ENCODE measurements around the gene GSK3A.

GSK3A gene

DNA sequence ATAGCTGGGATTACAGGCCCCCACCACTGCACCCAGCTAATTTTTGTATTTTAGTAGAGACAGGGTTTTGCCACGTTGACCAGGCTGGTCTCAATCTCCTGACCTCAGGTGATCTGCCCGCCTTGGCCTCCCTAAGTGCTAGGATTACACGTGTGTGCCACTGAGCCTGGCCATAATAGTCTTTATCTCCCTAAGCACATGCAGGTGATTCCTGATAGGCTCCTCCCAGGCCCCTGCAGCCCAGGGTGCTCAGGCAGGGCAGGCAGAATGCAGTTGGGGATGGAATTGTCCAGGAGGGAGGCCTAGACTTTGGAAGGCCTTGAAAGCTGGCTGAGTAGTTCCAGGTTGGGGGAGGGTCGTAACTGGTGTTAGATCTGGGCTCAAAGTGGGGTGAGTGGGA is 13.8 kb downstream of the GSK3A start:
- DNase-seq (ENCODE audit: low spot score) = no peak

GRCh38 chr19:42226886-42227285 is 15.5 kb downstream of the GSK3A start:
- no peak for DNase-seq (ENCODE audit: low spot score)

GRCh38 chr19:42225718-42226292 is 16.6 kb downstream of the GSK3A start:
- DNase-seq (ENCODE audit: low spot score) = no peak

DNA sequence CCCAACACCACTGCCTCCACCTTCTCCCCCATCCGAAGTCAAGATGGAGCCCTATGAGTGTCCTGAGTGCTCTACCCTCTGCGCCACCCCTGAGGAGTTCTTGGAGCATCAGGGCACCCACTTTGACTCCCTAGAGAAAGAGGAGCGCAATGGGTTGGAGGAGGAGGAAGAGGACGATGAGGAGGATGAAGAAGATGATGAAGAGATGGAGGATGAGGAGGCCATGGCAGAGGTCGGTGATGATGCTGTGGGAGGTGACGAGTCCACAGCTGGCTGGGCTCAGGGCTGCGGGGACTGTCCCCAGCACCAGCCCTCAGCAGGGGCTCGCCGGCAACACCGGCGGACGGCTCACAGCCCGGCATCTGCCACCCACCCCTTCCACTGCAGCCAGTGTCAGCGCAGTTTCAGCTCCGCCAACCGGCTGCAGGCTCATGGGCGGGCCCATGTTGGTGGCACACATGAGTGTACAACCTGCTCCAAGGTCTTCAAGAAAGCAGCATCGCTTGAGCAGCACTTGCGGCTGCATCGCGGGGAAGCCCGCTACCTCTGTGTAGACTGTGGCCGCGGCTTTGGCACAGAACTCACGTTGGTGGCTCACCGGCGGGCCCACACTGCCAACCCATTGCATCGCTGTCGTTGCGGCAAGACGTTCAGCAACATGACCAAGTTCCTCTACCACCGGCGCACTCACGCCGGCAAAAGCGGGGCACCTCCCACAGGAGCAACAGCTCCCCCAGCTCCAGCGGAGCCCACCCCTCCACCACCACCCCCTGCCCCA is 17.3 kb downstream of the GSK3A start:
- no peak for DNase-seq (ENCODE audit: low spot score)

- DNase-seq (ENCODE audit: low spot score) = no peak
Observed at GRCh38 chr19:42220751-42221097, 21.7 kb downstream of the GSK3A start.

DNA sequence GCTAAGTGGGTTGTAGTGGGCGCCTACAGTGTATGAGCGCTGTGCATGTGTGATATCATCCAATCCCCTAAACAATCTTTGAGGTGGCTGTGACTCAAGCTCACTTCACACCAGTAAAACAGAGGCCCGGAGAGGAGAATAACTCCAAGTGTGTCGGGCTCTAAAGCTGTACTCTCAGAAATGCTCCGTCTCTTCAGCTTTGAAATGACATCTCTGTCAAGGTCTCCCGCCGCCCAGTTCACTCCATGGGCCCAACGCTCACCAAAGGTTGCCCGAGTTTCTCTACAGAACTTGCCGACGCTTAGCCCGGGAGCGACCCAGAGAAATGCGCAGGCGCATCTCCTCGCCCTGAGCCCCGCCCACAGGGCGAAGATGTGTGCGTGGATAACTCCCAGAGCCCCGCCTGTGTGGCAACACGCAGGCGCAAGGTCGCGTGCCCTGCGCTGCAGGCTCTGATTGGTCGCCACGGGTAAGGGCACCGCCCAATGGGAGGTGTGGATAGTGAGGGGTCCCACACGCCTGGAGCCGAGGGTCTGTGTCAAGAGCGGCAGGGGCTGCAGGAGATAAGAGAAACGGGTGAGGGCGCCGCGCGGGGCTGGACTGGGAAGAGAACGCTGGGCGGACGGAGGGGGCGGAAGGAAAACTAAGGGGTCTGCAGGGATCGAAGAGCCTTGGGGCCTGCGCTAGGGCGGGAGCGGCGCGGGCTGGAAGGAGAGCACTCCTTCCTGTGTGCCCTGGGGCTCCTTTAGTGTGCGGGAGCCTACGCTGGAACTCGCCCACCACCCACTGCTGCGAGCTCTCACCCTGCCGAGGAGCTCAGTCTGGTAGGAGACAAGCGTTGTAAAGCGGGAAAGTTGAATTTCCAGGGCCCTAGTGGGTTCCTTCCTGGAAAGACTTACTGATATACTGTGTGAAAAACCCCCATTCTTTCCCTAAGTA is 22.3 kb downstream of the GSK3A start, which contains the start of gene ZNF526:
ZNF526 (plus strand) TSS at position 501 of the 939 bp plus-strand sequence. CDS start 4,092 bp downstream, outside the sequence.
- peak; percentile 98 for DNase-seq (ENCODE audit: low spot score)

DNA sequence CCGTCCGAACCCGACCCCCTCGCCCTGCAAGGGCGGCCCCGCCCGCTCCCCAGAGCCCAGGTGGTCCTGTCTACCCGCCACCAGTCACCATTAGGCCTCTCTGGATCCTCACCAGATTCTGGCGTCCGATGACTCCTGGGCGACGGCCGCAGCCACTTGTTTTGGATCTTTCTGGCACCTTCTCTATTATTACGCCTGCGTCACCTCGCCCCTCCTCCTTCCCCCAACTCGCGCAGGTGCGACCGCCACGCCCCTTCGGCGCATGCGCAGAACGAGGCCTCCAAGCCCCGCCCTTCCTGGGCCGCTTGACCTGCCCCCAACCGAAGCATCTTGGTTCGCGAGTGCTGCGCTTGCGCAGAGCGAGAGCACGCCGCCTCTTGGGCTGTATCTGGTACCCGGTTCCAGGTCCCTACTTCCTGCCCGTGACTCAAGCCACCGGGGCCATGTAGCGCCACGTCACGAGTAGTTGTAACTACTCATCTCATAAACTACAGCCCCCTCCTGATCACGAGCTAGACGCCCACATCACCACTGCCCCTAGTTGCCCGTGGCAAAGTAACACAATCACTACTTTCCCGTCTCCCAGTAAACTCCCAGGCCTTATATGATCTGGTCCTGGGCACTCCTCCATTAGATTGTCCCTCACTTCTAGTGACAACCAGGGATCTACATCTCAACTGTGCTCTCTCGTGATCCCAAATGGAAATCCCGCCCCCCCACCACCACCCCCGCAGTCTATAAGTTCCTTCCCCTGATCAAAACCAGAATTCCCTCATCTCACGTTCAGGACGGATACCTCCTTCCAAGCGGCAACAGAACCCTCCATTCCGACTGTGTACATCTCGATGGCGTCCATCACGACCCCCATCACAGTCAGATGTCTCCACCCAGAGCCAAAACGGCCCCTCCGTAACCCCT is 24.6 kb downstream of the GSK3A start, which contains the start of gene DEDD2:
DEDD2 (minus strand) TSS at position 158 of the 918 bp plus-strand sequence. CDS start 670 bp downstream, outside the sequence.
- peak; percentile 92 for DNase-seq (ENCODE audit: low spot score)

DNA sequence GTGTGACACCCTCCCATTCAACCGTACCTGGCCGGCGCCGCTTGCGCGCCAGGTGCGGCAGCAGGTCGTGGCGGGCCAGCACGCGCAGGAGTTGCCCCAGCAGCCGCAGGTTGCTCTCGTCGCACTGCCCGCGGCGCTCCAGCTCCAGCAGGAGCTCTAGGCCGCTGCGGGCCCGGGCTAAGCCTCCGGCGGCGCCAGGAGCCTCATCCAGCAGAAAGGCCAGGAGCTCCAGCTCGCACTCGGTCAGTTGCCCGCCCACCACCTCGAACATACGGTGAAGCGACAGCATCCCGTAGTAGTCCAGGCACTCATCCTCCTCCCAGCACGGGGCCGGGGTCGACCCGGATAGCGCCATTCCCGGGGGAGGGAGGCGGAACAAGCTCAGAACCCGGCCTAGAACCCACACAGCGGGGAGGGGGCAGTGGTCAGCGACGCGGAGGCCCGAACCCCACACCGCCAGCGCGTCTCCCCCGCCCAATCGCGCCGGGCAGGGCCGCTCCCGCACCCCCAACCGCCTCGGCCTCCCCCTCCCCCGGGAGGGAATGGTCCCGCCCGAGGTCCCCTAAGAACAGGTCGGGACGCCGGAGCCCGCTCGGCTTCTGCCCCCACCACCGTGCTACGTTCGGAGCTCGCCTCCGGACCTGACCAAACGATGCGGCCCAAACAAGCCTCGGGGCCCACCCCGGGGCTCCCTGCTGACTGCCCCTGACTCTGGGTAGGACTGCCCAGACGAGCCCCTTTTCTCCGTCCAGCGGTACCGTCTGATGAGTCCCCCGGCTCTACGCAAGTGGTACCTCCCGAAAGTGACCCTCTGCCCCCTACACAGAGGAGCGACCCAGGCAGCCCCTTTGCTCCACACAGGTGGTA is 25.5 kb downstream of the GSK3A start:
- peak; percentile 37 for DNase-seq (ENCODE audit: low spot score)

- no peak for DNase-seq (ENCODE audit: low spot score)
Observed at GRCh38 chr19:42214810-42215485, 27.5 kb downstream of the GSK3A start.

DNA sequence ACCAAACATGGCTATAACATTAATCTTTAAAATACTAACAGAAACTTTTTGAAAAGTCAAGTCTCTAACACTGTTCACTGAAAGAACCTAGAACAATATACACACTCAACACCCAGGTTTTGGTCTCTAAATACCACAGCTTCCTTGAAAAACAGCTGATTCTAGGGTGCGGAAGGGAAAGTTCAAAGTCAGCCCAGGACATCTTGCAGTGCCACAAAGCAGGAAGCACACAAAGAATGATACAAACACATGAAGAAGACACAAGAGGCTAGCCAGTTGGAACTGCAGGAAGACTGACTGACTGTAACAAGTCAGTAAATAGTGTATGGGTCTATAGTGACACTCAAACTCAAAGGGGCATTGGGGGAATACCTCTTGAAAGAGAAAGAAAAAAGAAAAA is 29.5 kb downstream of the GSK3A start:
- no peak for DNase-seq (ENCODE audit: low spot score)

DNA sequence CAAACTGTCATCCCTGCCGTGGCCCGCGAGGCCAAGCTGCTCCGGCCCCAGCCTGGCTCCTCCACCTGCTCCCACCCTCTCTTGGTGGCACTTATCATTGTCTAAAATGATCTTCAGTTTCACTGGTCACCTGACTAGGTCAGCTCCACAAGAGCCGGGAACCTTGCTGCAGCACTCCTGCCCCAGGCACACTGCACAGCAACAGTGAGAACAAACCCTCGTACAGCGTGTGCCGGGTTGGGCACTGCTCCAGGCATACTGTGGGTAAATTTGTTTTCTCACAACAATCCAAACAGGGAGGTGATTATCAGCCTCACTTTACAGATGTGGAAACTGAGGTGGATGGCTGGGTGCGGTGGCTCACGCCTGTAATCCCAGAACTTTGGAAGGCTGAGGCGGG is 33.8 kb downstream of the GSK3A start:
- no peak for DNase-seq (ENCODE audit: low spot score)

- no peak for DNase-seq (ENCODE audit: low spot score)
Observed at GRCh38 chr19:42207767-42208271, 34.6 kb downstream of the GSK3A start.

DNA sequence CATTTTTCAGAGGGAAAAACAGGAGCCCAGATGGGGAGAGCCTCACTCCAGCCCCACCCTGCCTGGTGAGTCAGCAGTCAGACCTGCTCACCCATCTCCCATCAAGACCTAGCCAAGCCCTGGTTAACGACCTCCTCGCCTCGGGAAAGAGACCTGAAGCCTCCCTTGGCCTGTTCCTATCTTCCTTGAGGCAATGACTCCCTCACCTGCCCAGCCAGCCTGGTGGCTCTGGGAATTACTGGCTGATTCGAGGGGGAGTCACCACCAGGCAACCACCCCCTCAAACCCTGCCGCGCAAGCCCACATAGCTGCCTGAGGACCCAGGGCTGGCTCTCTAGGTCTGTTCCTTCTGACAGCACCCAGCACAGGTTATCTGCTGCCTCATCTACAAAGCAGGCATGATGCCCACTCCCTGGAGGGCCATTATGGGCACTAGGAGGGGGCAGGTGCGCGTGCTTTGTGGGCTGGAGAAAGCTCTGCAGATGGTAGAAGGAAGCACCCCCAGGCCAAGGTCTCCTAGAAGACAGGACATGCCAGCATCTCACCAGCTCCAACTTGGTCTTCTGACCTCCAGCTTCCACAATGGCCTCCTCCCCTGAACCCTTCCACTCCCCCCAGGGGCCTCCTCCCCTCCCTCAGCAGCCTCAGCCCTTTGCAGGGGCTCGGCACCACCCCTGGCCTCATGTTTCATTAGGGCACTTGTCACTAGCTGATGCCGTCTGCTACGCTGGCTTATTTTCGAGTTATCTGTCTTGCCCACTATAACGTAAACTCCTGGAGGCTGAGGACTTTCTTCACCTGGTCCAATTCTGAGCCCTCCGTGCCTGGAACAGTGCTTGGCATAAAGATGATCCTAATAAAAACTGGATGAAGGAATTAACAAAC is 35.3 kb downstream of the GSK3A start:
- DNase-seq (ENCODE audit: low spot score) = no peak

- no peak for DNase-seq (ENCODE audit: low spot score)
Observed at GRCh38 chr19:42204664-42205063, 37.7 kb downstream of the GSK3A start.

DNA sequence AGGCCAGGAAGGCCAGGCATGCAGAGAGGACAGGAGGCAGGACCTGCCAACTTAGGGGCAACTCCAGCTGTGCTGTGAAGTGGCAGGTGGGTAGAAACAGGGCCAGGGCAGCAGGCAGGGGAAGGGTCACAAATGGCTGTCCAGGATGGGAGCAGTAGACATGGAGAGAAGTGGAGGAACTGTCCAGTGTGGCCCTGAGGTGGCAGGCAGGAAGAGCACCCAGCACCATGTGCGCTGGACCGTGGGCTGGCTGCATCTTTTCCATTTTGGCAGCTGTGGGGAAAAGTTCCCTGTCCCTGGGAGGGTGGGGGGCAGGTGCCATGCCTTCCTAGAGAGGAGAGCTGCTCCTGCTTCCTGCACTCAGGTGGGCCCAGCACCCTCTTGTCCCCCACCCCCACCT is 38.7 kb downstream of the GSK3A start:
- no peak for DNase-seq (ENCODE audit: low spot score)

DNA sequence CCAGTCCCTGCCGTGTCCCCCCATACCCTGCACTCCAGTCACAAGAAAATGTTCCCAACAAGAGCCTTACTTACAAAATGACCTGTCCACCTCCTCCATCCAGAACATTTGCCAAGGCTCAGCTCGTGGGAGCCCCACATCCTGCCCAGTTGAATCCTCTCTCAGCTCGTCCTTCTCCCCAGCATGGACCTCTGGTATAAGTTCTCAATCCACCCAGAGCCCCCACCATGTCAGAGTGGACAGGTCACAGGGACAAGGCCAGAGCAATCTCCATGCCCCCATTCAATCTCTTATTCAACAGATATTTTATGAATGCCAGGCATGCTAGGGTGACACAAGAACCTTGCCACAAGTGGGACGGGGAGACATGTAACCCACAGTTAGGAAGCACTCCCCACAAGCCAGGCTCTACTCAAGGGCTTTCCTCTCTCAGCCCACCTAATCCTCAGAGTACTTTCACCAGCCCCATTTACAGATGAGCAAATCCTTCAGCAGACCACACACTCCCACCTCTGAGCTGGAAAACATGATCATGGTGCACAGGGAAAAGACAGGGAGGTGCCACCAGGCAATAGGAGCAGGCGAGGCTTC is 40.0 kb downstream of the GSK3A start:
- no peak for DNase-seq (ENCODE audit: low spot score)

GRCh38 chr19:42201489-42202289 is 40.7 kb downstream of the GSK3A start:
- DNase-seq (ENCODE audit: low spot score) = no peak

All from SK-N-DZ (cell line).